Measurements from ENCODE around the gene CLIP4. TPM values are rescaled to one million over a fixed set of nuclear protein-coding genes. Genes with fewer than 3 reads are reported as not detected.
"Not testable (repeated sequence)": the region's sequence is repeated elsewhere in the genome, so short reads cannot be mapped to it uniquely, and the experiment has no call there.

CLIP4 gene
- total and polyA plus RNA-seq, 9 donors, result 20.7 to 64.7 (median 46.6) TPM

GRCh38 chr2:29079887-29080286 lies 35.3 kb upstream of the CLIP4 start:
- 97 to 98% (median 97%) methylated on average over 7 of the region's 7 CpGs for WGBS, 3 donors
- Histone ChIP-seq H3K4me1 (ENCODE audit: insufficient read depth) (no peaks in the 10 kb centered on the region), H3K27me3 (no peaks in the 10 kb centered on the region), H3K9me3 (peaks cover 0 to 4% of the 10 kb centered on the region in 2 donors), H3K4me3 (no peak overlapping the region), H3K27ac (no peak overlapping the region), H3K36me3 (no peaks in the 10 kb centered on the region)
- TF ChIP-seq CTCF (IDR thresholded peaks at IDR 0.05) (no peak), EP300 (IDR thresholded peaks at IDR 0.05) (no peak), POLR2A (IDR thresholded peaks at IDR 0.05) (no peak)
- intact Hi-C loops (cut with DNase I), result no loop called here
- DNase-seq, result no peak

- intact Hi-C loops (cut with DNase I), result no loop called here
- H3K27me3 ChIP-seq, result no peaks in the 10 kb centered on the region
- DNase-seq, result no peak
- H3K9me3 ChIP-seq, result peaks cover 0 to 4% of the 10 kb centered on the region in 2 donors
- no peak for TF ChIP-seq CTCF (IDR thresholded peaks at IDR 0.05)
- TF ChIP-seq EP300 (IDR thresholded peaks at IDR 0.05), result no peak
- no peak for TF ChIP-seq POLR2A (IDR thresholded peaks at IDR 0.05)
- H3K36me3 ChIP-seq, result no peaks in the 10 kb centered on the region
- H3K4me3 ChIP-seq, result no peak overlapping the region
- H3K4me1 ChIP-seq (ENCODE audit: insufficient read depth), result no peaks in the 10 kb centered on the region
- 83 to 91% (median 86%) methylated on average over 12 of the region's 12 CpGs for WGBS, 3 donors
- no peak overlapping the region for H3K27ac ChIP-seq
Measured at GRCh38 chr2:29080886-29081743, 34.1 kb upstream of the CLIP4 start.

- Histone ChIP-seq H3K36me3 (no peaks in the 10 kb centered on the region), H3K4me1 (ENCODE audit: insufficient read depth) (no peaks in the 10 kb centered on the region), H3K9me3 (peaks cover 0 to 4% of the 10 kb centered on the region in 2 donors), H3K27me3 (no peaks in the 10 kb centered on the region), H3K27ac (no peak overlapping the region), H3K4me3 (no peak overlapping the region)
- no peak for DNase-seq
- TF ChIP-seq EP300 (IDR thresholded peaks at IDR 0.05), result no peak
- no peak for TF ChIP-seq CTCF (IDR thresholded peaks at IDR 0.05)
- TF ChIP-seq POLR2A (IDR thresholded peaks at IDR 0.05), result no peak
- WGBS, 3 donors, result 87 to 93% (median 92%) methylated on average over 5 of the region's 5 CpGs
- intact Hi-C loops (cut with DNase I), result no loop called here
Measured at GRCh38 chr2:29082804-29083495, 32.3 kb upstream of the CLIP4 start.

- H3K36me3 ChIP-seq, result no peaks in the 10 kb centered on the region
- no peak overlapping the region for H3K27ac ChIP-seq
- no peak for DNase-seq
- no peaks in the 10 kb centered on the region for H3K4me1 ChIP-seq (ENCODE audit: insufficient read depth)
- WGBS, 3 donors, result 94 to 98% (median 95%) methylated on average over 1 of the region's 1 CpG
- no peaks in the 10 kb centered on the region for H3K27me3 ChIP-seq
- TF ChIP-seq EP300 (IDR thresholded peaks at IDR 0.05), result no peak
- TF ChIP-seq CTCF (IDR thresholded peaks at IDR 0.05), result no peak
- no peak for TF ChIP-seq POLR2A (IDR thresholded peaks at IDR 0.05)
- H3K9me3 ChIP-seq, result peaks cover 0 to 4% of the 10 kb centered on the region in 2 donors
- intact Hi-C loops (cut with DNase I), result no loop called here
- H3K4me3 ChIP-seq, result no peak overlapping the region
Measured at GRCh38 chr2:29084554-29084953, 30.7 kb upstream of the CLIP4 start.

GRCh38 chr2:29090311-29090710 lies 24.9 kb upstream of the CLIP4 start:
- WGBS, 3 donors, result 92 to 95% (median 92%) methylated on average over 7 of the region's 7 CpGs
- H3K4me3 ChIP-seq; H3K36me3 ChIP-seq; H3K27ac ChIP-seq; H3K4me1 ChIP-seq (ENCODE audit: insufficient read depth); H3K9me3 ChIP-seq; DNase-seq; H3K27me3 ChIP-seq; intact Hi-C loops (cut with DNase I): not testable (repeated sequence)

All from ovary (tissue), 9 donors.